GM21528 (cell line): ENCODE data around the gene KRTAP5-11.
"Not testable (repeated sequence)": the region's sequence is repeated elsewhere in the genome, so short reads cannot be mapped to it uniquely, and the experiment has no call there.

Experiments used
- ATAC-seq: cut with Tn5 transposase; IDR thresholded peaks from one replicate; pipeline ENCODE4 v1.9.1; 2021; ENCODE audit warnings: mild to moderate bottlenecking, moderate library complexity; ENCODE audit not compliant: unreplicated experiment, low FRiP score

KRTAP5-11 gene

DNA sequence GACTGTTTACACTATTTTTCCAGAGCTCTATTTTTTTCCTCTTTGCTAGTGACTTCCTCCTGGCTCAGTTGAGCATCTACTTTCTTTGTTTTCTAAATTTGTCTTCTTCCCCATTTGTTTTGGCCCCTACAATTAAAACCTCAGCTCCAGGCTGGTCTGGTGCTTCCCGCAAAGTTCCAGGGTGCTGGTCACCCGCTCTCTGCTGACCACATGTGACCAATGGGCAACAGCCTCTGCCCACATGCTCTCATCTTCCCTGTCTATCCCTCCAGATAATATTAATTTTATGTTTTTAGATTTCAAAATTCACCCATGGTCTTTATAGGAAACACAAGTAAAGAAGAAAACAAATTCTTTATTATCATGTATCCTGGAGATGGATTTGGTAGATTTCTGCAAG lies 294 bp upstream of the KRTAP5-11 start:
- ATAC-seq: not testable (repeated sequence)

DNA sequence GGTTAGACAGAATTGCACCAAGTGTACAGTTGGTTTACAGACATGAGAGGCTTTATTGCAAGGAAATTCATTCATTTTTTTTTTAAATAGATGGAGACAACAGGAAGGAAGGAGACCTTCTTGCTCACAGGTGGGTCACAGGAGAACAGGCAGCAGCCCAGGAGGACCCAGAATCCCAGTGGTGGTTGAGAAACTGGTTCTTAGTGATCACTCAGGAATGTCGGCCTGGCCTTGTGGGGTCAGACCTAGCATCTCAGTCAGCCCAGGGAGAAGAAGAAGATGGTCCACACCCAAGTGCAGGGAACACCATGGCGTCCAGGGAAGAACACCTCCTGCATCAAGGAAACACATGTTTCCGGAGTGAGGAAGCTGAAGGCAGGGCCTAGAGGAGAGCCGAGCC lies 849 bp downstream of the KRTAP5-11 start:
- ATAC-seq: no peak

DNA sequence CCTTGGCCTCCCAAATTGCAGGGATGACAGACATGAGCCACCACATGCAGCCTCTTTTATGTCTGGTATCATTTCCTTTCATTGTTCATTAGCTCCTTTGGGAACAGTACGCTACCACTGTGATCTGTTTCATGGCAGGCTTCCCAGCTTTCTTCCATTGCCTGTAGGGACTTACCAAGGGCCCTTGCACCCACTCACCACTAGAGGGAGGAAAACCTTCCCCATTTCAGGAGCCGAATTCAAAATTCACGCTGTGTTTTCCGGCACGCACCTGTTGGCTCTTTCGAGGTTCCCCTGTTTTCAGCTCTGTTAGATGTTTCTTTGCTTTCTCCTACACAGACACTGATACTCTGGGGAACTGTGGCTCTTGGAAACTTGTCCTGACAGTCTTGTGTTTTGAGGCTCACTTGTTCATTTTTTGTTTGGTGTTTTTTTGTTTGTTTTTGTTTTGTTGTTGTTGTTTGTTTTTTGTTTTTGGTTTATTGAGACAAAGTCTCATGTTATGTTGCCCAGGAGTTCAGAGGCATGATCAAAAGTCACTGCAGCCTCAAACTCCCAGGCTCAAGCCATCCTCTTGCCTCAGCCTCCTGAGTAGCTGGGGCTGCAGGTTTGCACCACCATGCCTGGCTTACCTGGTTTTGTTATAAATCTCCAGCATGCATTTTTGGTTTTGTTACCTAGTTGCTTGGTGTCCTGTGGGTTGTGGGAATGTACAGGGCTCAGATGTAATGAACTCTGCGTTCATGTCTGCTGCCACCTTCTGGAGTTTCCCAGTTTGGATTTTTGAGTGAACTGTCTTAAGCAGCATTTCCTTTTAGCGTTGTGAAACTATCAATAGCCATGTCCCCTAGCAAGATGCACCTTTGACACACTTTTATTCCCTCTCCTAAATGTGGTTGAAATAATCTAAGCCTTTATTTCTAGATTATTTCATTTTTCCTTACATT lies 2.3 kb downstream of the KRTAP5-11 start:
- no peak for ATAC-seq

DNA sequence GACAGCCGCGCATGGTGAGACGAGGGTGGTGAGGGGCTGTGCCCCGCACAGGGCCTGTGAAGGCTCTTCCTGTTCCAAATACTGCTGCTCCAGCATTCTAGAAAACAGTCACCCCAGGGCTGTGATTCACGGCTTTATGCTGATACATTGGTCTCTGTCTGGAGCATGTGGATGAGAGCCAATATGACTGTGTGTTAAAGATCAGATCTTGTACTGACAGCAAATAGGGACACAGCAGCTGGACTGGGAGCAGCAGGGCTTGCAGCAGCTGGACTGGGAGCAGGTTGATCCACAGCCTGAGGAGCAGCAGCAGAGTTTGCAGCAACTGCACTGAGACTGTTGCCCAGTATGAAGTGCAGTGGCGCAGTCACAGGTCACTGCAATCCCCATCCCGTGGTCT lies 3.2 kb downstream of the KRTAP5-11 start:
- ATAC-seq: not testable (repeated sequence)

DNA sequence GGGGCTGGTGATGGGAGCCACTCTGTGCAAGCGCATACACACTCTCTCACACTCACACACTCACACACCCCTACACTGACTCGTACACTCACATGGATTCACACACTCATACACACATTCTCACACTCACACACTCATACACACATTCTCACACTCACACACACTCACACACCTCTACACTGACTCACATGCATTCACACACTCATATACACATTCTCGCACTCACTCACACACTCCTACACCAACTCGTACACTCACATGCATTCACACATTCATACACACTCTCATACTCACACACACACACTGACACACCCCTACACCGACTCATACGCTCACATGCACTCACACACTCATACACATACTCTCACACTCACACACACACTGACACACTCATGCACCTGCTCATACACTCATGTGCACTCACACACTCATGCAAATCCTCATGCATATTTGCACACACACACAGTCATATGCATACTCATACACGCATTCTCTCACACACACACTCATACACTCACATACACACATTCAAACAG lies 5.1 kb downstream of the KRTAP5-11 start:
- ATAC-seq: no peak

DNA sequence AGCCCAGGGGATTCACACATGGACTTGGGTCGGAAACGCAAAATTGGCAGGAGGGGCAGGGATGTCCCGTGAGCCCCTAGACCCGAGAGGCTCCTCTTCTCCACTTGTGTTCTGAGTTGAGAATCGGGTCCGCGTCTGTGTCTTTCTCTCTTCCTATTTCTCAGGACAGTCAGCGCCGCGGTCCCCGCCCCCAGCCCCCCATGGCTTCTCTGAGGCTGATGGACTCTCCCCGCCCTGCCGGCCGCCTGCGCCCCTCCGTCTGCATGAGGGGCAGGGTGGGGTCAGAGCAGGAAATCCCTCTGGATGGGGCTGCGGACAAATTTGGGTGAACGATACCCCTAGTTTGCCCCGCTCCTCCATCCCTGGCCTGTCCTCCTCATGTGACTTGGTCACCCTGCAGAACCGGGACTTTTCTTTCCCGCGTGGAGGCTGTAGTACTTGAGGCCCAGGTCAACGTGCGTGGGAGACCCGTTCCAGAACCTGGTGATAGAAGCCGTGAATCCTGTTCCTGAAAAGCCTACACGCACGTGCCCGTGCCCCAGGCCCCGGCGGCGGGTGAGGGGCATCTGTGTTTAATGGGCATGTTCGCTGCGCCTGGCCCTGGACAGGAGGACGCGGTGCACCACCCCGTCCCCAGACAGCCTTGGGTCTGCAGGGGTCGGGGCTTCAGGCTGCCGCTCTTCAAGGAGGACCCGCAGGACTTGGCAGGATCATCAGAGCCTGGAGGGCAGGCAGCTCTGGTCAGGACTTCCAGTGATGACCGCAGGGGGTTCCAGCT lies 5.8 kb downstream of the KRTAP5-11 start:
- not testable (repeated sequence) for ATAC-seq

DNA sequence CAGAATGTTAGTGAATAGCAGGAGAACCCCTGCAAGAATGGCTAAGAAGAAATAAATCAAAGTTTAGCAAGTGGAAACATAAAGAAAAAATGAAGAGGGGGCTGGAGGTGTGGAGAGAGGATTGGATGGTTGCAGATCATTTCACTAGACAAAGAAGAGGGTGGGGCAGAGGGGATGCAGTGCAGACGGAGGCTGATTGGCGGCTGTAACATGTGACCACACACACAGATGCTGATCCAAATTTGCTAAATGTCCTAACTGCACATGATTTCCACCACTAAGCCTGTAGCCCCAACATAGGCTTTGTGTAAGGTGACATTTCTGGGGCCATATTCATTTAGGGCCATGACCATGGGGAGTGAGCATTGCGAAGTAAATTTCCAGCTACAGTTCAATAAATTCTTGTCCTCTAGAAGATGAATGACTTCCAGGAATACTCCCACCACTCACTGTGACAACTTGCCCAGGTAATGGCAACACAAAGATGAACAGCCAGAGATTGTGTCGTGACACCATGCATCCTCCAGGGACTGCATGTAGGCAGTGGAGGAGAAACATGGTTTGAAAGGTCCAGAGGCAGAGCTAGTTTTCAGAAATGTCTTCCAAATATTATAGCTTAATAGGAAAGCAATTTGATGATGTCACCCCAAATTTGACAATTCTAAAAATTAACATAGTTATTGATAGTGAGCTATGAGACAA lies 6.8 kb downstream of the KRTAP5-11 start:
- no peak for ATAC-seq

DNA sequence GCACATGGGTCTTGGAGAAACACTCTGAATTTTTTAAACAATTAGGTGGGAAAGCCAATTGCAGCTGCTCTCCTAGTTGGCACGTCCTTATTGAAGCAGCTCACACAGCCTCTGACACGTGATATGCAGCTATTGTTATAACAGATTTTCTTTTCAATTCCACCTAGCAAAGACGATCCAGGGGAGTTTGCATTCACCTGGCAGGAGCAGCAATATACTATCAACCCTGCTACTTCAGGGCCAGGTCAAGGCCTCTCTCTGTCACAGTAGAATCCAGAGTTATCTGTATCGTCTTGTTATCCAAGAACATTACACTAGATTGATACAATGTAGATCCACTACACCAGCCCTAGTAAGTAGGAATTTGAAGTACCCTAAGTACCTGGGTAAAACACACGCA lies 8.3 kb downstream of the KRTAP5-11 start:
- ATAC-seq: no peak

DNA sequence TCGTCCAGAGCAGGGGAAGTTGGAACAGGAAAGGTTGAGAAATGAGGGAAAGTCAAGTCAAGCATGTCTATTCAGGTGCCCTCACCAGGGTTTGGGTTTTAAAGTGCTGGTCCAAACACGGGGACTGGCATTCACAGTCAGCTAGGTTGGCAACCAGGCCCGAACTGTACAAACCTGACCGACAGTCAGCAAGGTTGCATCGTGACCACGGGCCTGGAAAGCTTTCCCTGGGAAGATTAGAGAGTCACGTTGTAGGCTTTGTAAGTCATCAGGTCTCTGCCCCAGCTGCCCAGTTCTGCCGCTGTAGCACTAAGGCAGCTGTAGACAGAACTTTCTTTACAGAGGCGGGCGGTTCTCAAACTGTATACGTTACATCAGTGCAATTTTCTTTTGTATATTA lies 9.9 kb downstream of the KRTAP5-11 start:
- no peak for ATAC-seq

DNA sequence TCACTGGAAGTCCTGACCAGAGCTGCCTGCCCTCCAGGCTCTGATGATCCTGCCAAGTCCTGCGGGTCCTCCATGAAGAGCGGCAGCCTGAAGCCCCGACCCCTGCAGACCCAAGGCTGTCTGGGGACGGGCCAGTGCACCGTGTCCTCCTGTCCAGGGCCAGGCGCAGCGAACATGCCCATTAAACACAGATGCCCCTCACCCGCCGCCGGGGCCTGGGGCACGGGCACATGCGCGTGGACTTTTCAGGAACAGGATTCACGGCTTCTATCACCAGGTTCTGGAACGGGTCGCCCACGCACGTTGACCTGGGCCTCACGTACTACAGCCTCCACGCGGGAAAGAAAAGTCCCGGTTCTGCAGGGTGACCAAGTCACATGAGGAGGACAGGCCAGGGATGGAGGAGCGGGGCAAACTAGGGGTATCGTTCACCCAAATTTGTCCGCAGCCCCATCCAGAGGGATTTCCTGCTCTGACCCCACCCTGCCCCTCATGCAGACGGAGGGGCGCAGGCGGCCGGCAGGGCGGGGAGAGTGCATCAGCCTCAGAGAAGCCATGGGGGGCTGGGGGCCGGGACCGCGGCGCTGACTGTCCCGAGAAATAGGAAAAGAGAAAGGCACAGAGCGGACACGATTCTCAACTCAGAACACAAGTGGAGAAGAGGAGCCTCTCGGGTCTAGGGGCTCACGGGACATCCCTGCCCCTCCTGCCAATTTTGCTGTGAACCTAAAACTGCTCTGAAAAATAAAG lies 11.4 kb downstream of the KRTAP5-11 start:
- not testable (repeated sequence) for ATAC-seq

DNA sequence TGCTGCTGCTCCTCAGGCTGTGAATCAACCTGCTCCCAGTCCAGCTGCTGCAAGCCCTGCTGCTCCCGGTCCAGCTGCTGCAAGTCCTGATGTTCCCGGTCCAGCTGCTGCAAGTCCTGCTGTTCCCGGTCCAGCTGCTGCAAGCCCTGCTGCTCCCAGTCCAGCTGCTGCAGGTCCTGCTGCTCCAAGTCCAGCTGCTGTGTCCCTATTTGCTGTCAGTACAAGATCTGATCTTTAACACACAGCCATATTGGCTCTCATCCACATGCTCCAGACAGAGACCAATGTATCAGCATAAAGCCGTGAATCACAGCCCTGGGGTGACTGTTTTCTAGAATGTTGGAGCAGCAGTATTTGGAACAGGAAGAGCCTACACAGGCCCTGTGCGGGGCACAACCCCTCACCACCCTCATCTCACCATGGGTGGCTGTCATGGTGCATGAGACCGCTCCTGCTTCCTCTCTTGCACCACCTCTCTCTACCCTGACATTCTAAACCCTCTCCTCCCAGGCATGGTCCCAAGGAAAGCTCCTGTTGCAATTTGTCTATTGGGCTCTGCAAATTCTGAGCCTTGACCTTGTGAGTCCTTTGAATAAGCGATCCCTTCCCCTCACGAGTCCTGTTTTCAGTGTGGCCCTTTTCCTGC lies 13.8 kb downstream of the KRTAP5-11 start:
- ATAC-seq: no peak

DNA sequence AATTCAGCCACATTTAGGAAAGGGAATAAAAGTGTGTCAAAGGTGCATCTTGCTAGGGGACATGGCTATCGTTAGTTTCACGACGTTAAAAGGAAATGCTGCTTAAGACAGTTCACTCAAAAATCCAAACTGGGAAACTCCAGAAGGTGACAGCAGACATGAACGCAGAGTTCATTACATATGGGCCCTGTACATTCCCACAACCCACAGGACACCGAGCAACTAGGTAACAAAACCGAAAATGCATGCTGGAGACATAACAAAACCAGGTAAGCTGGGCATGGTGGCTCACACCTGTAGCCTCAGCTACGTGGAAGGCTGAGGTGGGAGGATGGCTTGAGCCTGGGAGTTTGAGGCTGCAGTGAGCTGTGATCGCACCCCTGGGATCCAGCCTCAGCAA lies 15.0 kb downstream of the KRTAP5-11 start:
- ATAC-seq: not testable (repeated sequence)

DNA sequence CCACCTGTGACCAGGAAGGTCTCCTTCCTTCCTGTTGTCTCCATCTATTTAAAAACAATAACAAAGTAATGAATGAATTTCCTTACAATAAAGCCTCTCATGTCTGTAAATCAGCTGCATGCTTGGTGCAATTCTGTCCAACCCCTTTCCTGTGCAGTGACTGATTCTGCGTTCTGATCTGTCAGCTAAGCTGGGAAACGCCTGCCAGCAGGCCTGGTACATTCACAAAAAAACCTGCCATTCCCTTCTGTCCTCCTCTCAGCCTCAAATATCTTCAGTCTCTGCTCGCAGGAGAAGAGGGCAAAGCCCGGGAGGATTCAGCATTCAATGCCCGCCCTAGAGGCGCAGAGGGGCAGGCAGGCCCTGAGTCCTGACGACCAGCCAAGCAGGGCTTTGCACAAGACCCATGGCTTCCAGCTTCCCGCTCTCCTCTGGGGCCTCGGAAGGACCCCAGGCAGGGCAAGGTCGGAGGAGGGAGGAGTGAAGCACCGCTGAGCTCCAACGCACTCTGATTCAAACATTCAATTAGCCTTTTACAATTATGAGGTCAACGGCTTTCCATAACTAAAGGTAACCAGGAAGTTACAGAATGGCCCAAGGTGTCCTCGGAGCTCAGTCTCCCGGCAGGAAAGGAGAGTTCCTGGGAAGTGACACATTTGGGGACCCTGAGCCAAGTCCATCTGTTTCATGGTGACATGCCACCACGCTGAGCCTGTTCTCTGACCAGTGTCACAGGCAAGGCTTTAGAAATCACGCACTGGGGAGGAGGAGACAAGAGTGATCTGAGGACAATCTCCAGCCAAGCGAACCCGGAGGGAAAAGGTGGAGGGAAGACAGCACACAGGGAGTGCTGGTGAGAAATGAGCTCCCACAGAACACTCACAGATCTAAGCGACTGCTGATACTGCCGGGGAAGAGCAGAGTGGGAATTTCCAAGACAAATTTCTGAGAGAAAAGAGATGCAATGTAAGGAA lies 15.8 kb downstream of the KRTAP5-11 start:
- not testable (repeated sequence) for ATAC-seq

DNA sequence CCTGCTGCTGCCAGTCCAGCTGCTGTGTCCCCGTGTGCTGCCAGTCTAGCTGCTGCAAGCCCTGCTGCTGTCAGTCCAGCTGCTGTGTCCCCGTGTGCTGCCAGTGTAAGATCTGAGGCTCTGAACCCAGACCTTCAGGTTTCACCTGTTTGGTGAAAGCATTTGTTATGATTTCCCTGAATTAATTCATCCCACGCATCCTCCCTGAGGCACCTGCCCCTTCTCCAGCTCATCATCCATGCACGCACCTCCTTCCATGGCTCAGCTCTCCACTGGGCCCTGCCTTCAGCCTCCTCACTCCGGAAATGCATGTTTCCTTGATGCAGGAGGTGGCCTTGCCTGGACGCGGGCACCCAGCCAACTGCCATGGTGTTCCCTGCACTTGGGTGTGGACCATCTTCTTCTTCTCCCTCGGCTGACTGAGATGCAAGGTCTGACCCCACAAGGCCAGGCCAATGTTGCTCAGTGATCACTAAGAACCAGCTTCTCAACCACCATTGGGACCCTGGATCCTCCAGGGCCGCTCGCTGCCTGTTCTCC lies 16.5 kb downstream of the KRTAP5-11 start:
- no peak for ATAC-seq

DNA sequence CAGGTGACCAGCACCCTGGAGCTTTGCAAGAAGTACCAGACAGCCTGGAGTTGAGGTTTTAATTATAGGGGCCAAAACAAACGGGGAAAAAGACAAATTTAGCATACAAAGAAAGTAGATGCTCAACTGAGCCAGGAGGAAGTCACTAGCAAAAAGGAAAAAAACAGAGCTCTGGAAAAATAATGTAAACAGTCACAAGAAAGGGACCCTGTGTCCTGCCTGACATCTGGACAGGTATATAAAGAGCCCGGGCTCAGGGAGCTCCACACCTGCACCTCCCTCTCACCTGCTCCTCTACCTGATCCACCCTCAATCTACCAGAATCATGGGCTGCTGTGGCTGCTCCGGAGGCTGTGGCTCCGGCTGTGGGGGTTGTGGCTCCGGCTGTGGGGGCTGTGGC lies 17.4 kb downstream of the KRTAP5-11 start, which contains the start of gene KRTAP5-10:
TSS of gene KRTAP5-10 (plus strand) at position 301 of the 400 bp plus-strand sequence. CDS start at position 326, 25 bp downstream.
- no peak for ATAC-seq

DNA sequence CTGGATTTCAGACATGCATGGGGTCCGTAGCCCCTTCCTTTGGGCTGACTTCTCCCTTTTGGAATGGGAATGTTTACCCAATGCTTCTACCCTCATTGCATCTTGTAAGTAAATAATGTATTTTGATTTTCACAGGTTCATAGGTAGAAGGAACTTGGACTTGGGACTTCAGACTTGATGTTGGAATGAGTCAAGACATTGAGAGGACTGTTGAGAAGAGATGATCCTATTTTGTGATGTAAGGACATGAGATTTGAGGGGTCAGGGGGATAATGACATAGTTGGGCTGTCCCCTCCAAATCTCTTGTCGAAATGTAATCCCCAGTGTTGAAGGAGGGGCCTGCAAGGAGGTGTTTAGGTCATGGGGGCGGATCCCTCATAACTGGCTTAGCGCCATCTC lies 18.2 kb downstream of the KRTAP5-11 start:
- no peak for ATAC-seq

DNA sequence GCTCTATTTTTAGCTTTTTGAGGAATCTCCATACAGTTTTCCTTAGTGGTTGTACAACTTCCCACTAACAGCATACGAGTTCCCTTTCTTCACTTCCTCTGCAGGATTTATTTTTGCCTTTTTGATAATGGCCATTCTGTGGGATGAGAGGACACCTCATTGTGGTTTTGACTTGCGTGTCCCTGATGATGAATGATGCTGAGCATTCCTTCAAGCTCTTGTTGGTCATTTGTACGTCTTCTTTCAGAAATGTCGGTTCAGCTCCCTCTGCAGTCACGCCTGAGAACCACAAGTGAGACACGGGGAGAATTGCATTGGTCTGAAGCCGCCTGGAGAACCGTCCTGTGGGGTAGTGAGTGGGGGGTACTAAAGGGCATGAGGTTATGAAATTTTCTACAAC lies 19.3 kb downstream of the KRTAP5-11 start:
- no peak for ATAC-seq

DNA sequence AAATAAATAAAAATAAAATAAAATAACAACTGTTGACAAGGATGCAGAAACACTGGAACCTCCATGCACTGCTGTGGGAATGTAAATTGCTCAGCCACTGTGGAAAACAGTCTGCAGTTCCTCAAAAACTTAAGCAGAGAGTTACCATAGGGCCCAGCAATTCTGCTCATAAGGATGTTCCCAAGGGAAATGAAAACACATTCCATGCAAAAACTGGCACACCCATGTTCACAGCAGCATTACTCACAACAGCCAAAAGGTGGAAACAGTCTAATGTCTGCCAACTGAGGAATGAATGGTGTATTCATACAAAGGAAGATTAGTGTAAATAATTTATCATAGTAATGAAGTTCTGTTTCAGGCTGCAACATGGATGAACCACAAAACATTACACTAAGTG lies 20.6 kb downstream of the KRTAP5-11 start:
- no peak for ATAC-seq
